Forelimb muscle (tissue), 1 donor: ENCODE data around the gene ARHGAP1. TPM values are rescaled to one million over a fixed set of nuclear protein-coding genes. Genes with fewer than 3 reads are reported as not detected.
"Not testable (repeated sequence)": the region's sequence is repeated elsewhere in the genome, so short reads cannot be mapped to it uniquely, and the experiment has no call there.

ENCODE experiments used
- DNase-seq: peaks from one replicate; pipeline ENCODE4 v3.0.0-alpha.2; 2013; ENCODE audit warnings: low read depth
- polyA plus RNA-seq: library from polyadenylated mRNA; unstranded; fragments of 120-200 nt; gene quantifications from one replicate; pipeline ENCODE4 v1.2.1, GENCODE V29; 2013; ENCODE audit not compliant: insufficient read length

ARHGAP1 gene
- polyA plus RNA-seq, 1 donor: 33.8 TPM

GRCh38 chr11:46723359-46723680 lies 22.9 kb upstream of the ARHGAP1 start:
- no peak for DNase-seq

- DNase-seq: no peak
These were observed 22.3 kb upstream of the ARHGAP1 start for GRCh38 chr11:46722566-46723358.

- DNase-seq: no peak
These were observed 20.9 kb upstream of the ARHGAP1 start for GRCh38 chr11:46721286-46721685.

GRCh38 chr11:46719543-46720218 lies 19.3 kb upstream of the ARHGAP1 start:
- no peak for DNase-seq

GRCh38 chr11:46719048-46719542 lies 18.7 kb upstream of the ARHGAP1 start, which contains the start of gene F2:
Gene F2 (plus strand): TSS chr11:46719213. CDS start chr11:46719236, 23 bp downstream.
- no peak for DNase-seq

- DNase-seq: no peak
These were observed 18.0 kb upstream of the ARHGAP1 start for GRCh38 chr11:46718155-46719019.

GRCh38 chr11:46717825-46718154 lies 17.4 kb upstream of the ARHGAP1 start:
- not testable (repeated sequence) for DNase-seq

- no peak for DNase-seq
These were observed 12.6 kb upstream of the ARHGAP1 start for GRCh38 chr11:46712874-46713576.

GRCh38 chr11:46711303-46711702 lies 10.9 kb upstream of the ARHGAP1 start:
- no peak for DNase-seq

GRCh38 chr11:46710821-46711269 lies 10.4 kb upstream of the ARHGAP1 start:
- peak; percentile 64 for DNase-seq

- DNase-seq: not testable (repeated sequence)
These were observed 8.9 kb upstream of the ARHGAP1 start for GRCh38 chr11:46709351-46709750.

GRCh38 chr11:46706886-46707285 lies 6.5 kb upstream of the ARHGAP1 start:
- DNase-seq: no peak

- no peak for DNase-seq
These were observed 4.8 kb upstream of the ARHGAP1 start for GRCh38 chr11:46705070-46705688.

GRCh38 chr11:46701078-46701654 lies 747 bp upstream of the ARHGAP1 start:
- DNase-seq: no peak

- no peak for DNase-seq
These were observed 1.8 kb downstream of the ARHGAP1 start for GRCh38 chr11:46698597-46698996.

GRCh38 chr11:46697723-46698122 lies 2.7 kb downstream of the ARHGAP1 start:
- DNase-seq: no peak

GRCh38 chr11:46697303-46697702 lies 3.1 kb downstream of the ARHGAP1 start:
- no peak for DNase-seq

- DNase-seq: no peak
These were observed 4.2 kb downstream of the ARHGAP1 start for GRCh38 chr11:46696212-46696558.

GRCh38 chr11:46695345-46696211 lies 4.8 kb downstream of the ARHGAP1 start:
- DNase-seq: no peak

- DNase-seq: no peak
These were observed 5.8 kb downstream of the ARHGAP1 start for GRCh38 chr11:46694607-46695006.
